HG02885 (cell line): ENCODE measurements around the gene IFT52.
A peak's percentile ranks its signal among the peaks of the same experiment; 100 is the strongest.
"Not testable (repeated sequence)": the region's sequence is repeated elsewhere in the genome, so short reads cannot be mapped to it uniquely, and the experiment has no call there.

Experiments
- ATAC-seq: cut with Tn5 transposase; IDR thresholded peaks from one replicate; pipeline ENCODE4 v1.9.1; 2021; ENCODE audit warnings: mild to moderate bottlenecking; ENCODE audit not compliant: unreplicated experiment, poor library complexity

The IFT52 gene

DNA sequence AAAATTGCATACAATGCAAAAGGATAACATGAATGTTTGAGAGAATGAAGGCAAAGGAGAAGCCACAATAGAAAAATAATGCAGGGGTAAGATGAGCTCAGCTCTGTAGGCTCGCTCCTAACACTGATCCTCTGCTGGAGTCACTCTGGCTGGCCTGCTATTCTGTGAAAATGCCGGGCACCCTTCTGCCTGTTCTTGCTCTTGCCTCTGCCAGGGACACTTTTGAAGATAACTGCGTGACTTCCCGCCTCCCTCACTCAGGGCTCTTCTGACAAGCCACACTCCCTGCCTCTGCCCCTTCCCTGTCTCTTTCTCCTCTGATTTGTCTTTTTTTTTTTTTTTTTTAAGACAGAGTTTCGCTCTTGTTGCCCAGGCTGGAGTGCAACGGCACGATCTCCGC, 40.9 kb downstream of the IFT52 start:
- ATAC-seq = no peak

DNA sequence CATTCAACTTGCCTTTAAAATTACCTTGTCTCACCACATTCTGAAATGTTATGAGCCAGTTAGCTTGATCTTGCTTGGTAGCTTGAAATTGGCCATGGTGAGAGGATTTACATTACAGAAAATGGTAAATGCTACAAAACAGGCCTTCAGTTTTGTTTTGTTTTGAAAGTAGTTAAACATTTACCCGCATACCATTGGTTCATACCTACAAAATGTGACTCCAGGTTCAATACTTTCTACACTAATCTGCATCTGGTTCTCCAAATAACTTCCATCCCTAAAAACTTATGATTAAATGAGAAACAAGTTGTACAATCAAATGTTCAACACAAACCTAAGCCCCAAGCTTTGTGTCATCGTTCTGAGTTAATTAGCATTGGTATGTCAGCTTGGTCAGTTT, 45.7 kb downstream of the IFT52 start:
- ATAC-seq = no peak

DNA sequence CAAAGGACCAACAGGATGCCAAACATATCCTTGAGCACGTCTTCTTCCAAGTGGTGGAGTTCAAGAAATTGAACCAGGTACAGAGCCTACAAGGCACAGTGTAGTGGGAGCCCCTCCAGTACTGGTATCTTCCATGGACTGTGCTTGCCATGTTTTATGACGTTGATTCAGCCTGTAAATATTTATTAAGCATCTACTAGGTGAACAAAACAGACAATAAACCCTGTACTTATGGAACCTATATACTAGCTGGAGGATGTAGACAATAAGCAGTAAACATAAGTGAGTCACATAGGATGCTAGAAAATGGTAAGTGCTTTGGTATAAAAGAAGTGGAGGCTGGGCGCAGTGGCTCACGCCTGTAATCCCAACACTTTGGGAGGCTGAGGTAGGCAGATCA, 51.8 kb downstream of the IFT52 start:
- no peak for ATAC-seq

DNA sequence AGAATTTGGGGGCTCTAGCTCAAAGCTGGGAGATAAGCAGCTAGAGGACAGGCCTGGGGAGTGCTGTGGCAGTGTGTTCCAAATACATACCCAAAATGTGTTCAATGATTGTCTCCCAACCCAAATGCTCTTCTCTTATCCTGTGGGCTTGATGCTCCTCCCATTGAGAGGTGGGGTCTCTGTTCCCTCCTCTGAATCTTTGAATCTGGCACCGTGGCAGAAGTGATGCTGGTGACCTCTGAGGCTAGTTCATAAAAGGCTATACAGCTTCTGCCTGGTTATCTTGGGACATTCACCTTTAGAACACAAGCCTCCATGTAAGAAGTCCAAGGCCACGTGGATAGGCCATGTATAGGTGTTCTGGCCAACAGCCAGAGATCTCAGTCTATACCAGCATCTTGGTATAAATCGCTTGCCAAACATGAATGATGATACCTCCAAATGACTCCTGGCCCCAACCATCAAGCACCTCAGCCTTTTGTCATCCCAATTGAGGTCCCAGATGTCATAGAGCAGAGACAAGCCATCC, 60.3 kb downstream of the IFT52 start:
- no peak for ATAC-seq

DNA sequence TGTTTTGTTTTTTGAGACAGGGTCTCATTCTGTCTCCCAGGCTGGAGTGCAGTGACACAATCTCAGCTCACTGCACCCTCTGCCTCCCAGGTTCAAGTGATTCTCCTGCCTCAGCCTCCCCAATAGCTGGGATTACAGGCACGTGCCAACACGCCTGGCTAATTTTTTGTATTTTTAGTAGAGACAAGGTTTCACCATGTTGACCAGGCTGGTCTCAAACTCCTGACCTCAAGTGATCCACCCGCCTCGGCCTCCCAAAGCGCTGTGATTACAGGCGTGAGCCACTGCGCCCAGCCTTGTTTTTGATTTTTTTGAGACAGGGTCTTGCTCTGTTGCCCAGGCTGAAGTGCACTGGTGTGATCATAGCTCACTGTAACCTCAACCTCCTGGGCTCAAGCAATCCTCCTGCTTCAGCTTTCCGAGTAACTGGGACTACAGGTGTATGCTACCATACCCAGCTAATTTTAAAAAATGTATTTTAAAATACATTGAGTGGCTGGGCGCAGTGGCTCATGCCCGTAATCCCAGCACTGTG, 61.0 kb downstream of the IFT52 start:
- not testable (repeated sequence) for ATAC-seq

DNA sequence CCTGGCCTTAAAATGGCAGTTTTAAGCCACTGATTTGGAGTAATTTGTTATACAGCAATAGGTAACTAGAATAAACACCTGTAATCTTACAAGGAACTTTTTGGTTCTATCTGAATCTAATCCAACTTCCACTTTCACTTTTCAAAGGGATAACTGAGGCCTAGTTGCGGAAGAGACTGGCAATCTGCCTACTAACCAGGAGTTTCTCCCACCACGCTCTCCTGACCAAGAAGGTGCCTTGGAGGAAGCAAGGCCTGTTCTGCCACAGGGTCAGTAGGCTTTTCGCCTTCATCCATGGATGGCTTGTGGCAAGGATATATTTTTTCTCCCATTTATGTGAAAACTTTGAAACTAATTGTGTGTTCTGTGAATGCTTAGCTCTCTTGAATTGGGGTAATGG, 63.2 kb downstream of the IFT52 start:
- no peak for ATAC-seq

DNA sequence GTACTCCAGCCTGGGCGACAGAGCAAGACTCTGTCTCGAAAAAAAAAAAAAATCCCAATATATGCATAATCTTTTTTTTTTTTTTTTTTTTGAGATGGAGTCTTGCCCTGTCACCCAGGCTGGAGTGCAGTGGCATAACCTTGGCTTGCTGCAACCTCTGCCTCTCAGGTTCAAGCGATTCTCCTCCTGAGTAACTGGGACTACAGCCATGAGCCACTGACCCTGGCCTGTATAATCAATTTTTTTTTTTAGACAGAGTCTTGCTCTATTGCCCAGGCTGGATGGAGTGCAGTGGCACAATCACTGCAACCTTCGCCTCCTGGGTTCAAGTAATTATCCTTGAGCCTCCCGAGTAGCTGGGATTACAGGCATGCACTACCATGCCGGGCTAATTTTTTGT, 64.4 kb downstream of the IFT52 start:
- not testable (repeated sequence) for ATAC-seq

DNA sequence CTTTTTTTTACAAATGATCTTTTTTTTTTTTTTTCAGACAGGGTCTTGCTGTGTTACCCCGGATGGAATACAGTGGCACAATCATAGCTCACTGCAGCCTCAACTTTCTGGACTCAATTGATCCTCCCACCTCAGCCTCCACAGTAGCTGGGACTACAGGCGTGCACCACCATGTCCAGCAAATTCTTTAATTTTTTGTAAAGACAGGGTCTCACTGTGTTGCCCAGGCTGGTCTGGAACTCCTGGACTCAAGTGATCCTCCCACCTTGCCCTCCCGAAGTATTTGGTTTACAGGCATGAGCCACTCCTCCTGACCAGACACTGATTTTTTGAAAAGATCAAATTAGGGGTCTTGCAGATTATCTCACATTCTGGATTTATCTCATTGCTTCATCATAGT, 65.2 kb downstream of the IFT52 start:
- ATAC-seq = no peak

DNA sequence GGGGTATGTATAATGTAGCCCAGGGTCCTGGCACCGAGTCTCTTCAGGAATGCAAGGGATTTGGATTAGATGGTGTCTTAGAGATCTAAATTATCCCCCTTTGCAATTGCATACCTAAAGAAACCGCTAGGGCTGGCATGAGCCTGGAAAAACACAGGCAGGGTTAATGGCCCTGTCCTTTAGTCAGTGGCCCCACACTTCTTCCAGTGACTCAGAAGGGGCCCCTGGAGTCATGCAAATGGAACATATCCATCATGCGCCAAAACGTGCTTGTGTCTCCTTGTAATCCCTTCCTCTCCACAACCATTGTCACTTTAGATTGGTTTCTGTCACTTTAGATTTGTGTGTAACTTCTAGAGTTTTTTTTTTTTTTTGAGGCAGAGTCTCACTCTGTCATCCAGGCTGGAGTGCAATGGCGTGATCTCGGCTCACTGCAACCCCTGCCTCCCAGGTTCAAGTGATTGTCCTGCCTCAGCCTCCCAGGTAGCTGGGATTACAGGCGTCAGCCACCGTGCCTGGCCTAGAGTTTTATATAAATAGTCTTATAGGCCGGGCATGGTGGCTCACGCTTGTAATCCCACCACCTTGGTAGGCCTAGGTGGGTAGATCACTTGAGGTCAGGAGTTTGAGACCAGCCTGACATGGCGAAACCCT, 67.5 kb downstream of the IFT52 start:
- ATAC-seq = no peak

DNA sequence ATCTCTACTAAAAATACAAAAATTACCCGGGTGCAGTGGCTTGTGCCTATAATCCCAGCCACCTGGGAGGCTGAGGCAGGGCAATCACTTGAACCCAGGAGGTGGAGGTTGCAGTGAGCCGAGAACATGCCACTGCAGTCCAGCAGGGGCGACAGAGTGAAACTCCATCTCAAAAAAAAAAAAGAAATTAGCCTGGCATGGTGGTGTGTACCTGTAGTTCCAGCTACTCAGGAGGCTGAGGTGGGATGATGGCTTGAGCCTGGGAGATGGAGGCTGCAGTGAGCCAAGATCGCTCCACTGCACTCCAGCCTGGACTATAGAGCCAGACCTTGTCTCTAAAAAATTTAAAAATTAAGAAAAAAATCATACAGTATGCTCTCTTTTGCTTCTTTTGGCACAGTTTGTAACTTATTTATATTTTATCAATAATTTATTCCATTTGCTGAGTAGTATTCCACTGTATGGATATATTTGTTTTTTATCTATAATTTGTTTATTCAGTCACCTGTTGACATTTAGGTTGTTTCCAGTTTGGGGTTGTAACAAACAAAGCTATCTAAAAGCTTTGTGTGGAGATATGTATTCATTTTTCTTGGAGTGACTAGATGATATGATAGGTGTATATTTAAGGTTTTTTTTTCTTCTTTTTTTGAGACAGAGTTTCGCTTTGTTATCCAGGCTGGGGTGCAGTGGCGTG, 68.1 kb downstream of the IFT52 start:
- no peak for ATAC-seq

DNA sequence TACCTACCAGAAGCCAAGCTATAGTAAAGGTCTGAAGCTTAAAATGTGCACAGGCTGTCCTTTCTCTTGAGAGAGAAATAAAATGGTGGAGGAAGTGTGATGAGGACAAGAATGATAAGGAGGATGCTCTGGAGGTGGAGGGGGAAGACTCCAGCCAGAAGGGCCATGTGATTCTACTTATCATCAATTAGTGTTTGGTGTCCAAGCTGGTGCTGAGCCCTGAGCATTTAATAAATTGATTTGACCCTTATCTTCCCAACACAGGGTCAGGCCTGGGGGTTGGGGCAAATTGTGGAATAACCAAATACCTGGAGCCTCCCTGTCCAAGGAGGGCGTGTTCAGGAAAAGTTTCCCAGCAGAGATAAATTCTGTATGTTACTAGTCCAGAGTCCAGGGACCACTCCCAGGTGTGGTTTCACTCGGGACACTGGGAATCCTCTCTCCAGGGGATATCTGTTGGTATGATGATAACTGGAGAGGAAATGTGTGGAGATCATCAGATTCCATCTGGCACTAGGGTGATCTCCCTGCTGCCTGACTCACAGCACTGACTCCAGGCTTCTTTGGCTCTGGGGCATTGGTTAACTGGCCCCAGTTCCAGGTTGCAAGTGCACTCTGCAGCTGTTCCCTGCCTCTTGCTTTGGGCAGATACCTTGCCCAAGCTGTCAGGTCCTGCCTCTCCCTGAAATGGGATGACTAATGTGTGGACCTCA, 72.4 kb downstream of the IFT52 start:
- ATAC-seq = no peak

DNA sequence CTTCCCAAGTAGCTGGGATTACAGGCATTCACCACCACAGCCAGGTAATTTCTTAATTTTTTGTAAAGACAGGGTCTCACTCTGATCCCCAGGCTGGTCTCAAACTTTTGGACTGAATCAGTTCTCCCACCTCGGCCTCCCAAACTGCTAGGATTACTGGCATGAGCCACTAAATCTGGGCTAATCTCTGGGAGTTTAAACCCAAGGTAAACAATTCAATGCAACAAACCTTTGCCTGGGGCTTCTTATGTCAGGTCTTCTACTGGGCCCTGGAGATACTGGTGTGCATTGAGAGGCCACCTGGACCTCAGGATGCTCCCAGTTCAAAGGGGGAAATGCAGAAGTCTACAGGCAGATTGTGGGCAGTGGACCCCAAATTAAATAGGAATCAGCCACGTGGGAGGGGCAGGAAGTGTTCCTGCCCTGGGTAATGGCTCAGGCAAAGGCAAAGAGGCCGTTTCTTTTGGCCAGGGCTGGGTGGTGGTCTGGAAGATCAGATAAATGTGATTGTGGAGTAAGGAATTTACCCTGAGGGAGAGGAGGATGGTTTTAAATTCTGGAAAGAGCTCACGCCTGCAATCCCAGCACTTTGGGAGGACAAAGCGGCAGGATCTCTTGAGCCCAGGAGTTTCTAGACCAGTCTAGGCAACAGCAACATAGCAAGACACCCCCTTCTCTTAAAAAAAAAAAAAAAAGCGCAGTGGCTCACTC, 74.9 kb downstream of the IFT52 start:
- ATAC-seq = no peak

DNA sequence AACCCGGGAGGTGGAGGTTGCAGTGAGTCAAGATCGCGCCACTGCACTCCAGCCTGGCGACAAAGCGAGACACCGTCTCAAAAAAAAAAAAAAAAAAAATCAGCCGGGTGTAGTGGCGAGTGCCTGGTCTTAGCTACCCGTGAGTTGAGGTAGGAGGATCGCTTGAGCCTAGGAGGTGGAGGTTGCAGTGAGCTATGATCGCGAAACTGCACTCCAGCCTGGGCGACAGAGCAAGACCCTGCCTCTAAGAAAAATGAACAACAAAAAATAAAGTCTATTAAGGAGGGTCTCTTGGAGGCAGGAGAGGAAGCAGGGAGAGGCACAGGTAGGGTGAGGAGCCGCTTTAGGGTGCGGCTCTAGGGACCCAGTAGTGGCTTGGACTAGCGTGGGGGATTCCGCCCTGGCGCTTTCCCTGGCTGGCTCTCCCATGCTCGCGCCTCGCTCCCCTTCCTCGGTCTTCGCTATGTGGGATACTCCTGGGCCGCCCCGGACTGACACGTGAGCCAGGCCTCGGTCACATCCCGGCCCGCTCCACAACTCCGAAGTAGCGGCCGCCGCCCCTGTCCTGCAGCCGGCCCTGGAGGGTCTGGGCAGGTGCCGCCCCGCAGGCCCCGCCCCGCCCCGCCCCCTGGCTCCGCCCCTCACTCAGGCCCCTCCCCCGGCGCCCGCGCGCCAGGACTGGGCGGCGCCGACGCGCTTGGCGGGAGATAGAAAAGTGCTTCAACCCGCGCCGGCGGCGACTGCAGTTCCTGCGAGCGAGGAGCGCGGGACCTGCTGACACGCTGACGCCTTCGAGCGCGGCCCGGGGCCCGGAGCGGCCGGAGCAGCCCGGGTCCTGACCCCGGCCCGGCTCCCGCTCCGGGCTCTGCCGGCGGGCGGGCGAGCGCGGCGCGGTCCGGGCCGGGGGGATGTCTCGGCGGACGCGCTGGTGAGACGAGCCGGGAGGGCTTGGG, 75.9 kb downstream of the IFT52 start, which contains the start of gene MYBL2:
Gene MYBL2, plus strand, starts transcription at position 739 of the 953 bp plus-strand sequence. Its CDS starts 170 bp downstream, at position 909.
- peak; percentile 85 for ATAC-seq

DNA sequence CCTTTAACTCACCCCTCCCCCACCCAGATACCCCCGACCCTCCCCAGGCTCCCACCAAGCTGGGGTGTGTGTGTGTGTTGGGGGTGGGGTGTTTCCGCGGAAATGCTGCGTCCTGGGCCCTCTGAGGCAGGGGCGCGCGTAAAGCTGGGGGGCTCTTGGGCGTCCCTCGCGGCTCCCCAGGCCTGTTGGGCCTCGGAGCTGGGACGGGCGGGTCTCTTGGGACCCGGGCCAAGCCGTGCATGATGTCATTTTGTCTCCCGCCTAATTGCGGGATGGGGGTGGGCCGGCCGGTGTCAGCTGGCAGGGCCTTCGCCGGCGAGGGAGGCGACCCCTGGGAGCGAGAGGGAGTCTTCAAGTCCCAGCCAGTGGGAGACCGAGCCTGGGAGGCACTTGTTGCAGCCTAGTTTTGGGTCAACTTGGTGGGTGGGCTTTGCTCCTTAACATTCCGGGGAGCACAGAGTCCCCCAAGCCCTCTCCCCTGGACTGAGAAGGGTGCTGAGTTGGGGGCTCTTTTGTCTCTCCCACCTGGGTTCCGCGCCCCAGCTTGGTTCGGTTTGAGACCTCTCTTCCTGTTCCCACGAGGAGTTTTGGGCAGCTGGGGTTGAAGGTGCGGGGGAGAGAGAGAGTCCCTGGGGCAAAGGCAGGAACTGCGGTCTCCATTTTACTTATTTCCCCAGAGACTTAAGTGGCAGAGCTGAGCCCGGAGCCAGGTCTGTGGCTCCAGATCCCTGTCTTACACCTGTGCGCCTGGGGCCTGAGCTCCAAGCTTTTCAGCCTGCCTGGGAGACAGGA, 76.8 kb downstream of the IFT52 start:
- ATAC-seq = peak; percentile 18

DNA sequence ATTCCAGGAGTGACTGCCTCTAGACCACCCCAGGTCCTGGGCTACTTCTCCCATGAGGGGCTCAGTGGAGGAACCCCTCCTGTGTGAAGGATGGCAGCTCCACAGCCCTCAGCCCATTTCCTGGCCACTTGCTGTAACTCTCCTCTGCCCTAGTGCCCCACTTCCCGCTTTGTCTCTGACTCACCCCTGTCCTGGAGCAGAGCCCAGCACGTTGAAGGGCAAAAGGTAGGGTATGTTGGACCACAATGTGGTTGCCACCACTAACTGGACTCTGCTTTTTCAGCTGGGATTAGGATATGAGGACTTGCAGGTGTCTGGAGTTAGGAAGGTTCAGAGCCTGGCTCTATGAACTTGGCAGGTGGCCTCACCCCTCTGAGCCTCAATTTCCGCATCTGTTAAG, 78.6 kb downstream of the IFT52 start:
- ATAC-seq = no peak

DNA sequence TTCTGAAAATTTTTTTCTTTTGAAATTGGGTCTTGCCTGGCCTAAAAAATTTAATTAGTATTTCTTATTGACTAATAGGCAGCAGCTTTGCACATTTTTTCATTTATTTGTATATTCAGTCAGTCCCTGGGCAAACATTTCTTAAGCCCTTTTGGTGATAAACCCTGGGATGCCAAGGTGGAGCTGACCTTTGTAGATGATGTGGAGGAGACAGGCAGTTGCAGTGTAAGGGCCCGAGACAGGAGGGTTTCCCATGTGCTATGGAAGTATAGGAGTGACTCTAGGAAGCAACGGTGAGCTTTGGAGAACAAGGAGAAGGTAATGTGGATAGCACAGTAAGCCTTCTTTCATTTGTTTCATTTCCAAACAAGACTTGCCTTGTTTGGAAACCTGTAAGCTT, 79.7 kb downstream of the IFT52 start:
- no peak for ATAC-seq

DNA sequence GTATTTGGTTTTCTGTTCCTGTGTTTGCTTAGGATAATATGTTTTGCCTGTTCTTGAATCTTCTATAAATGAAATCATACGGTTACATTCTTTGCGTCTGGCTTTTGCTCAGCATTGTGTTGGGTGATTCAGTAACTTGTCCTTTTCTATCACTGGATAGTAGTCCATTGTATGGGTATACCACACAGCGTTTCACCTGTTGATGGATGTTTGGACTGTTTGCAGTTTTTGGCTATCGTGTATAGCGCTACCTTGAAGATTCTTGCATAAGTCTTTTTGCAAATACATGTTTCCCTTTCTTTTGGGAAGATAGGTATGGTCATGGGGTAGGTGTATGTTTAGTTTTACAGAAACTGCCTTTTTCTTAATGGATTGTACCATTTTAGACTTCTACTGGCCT, 85.6 kb downstream of the IFT52 start:
- no peak for ATAC-seq

DNA sequence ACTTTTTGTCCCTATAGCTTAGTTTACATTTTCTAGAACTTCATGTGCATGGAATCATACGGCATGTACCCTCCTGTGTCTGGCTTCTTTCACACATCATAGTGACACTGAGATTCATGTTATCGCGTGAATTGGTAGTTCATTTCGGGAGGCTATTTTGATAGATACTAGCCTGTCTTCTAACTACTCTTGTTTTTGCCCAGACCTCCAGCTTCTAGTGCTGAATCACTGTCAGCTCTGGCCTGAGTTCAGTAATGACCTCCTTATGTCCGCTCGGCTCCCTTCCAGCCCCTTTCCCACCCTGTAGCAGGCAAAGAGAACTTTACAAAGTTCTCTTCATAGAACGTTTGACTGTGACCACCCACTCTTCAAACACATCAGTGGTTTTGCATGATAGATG, 90.2 kb downstream of the IFT52 start:
- no peak for ATAC-seq
